Caco-2 (cell line): ENCODE measurements around the gene ZNF814. TPM values are rescaled to one million over a fixed set of nuclear protein-coding genes. Genes with fewer than 3 reads are reported as not detected.
"Not testable (repeated sequence)": the region's sequence is repeated elsewhere in the genome, so short reads cannot be mapped to it uniquely, and the experiment has no call there.

ENCODE experiments used
- BruUV-seq: library from RNA; stranded (reverse); fragments of 400-500 nt; replicated peaks from 2 replicates; lab custom pipeline; 2021; lab: Mats Ljungman, UMichigan
- CTCF ChIA-PET: fragments of 300-600 bp; sonication (Branson Sonifier 250); formaldehyde crosslinking; loops from one replicate; lab custom pipeline; 2022; ENCODE audit warnings: antibody characterized with exemption; lab: Charles Lee
- POLR2A ChIA-PET: fragments of 300-600 bp; sonication (Branson Sonifier 250); formaldehyde crosslinking; loops from one replicate; lab custom pipeline; 2022; ENCODE audit warnings: antibody characterized with exemption; lab: Charles Lee
- DNase-seq, 2 experiments: peaks; one replicate each; pipeline versions ENCODE4 v3.0.0 to v3.0.0-alpha.2; 2020 to 2022
- H3K27me3 ChIP-seq: replicated peaks from 2 replicates; pipeline ENCODE4 v1.6.0; 2011; ENCODE audit warnings: low read length; ENCODE audit not compliant: control insufficient read depth, insufficient read depth
- H3K36me3 ChIP-seq: 2 replicates; pipeline ENCODE4 v1.5.1; 2011; ENCODE audit warnings: low read length; ENCODE audit not compliant: control insufficient read depth, insufficient read depth
- H3K4me1 ChIP-seq: fragments of 250-450 bp; sonication (Bioruptor Pico); 2 replicates; pipeline ENCODE4 v1.5.1; 2020; ENCODE audit warnings: mild to moderate bottlenecking
- H3K4me3 ChIP-seq: 2 replicates; pipeline ENCODE4 v1.5.1; 2011; ENCODE audit warnings: low read depth, mild to moderate bottlenecking, control low read depth, low read length
- H3K9me3 ChIP-seq: fragments of 250-450 bp; sonication (Bioruptor Pico); 2 replicates; pipeline ENCODE4 v1.5.1; 2020; ENCODE audit warnings: mild to moderate bottlenecking, moderate library complexity
- H3K27ac Mint-ChIP-seq: one replicate; pipeline ENCODE4 v1.8.0; 2022; ENCODE audit warnings: mixed read lengths; ENCODE audit not compliant: unreplicated experiment
- H3K27me3 Mint-ChIP-seq: one replicate; pipeline ENCODE4 v1.8.0; 2022; ENCODE audit warnings: mixed read lengths; ENCODE audit not compliant: insufficient read depth, unreplicated experiment
- H3K36me3 Mint-ChIP-seq: one replicate; pipeline ENCODE4 v1.8.0; 2022; ENCODE audit warnings: mild to moderate bottlenecking, mixed read lengths; ENCODE audit not compliant: insufficient read depth, unreplicated experiment
- H3K4me1 Mint-ChIP-seq: one replicate; pipeline ENCODE4 v1.8.0; 2022; ENCODE audit warnings: low read depth, mixed read lengths; ENCODE audit not compliant: unreplicated experiment
- H3K4me3 Mint-ChIP-seq: one replicate; pipeline ENCODE4 v1.8.0; 2022; ENCODE audit warnings: mild to moderate bottlenecking, moderate library complexity, mixed read lengths; ENCODE audit not compliant: unreplicated experiment
- H3K9me3 Mint-ChIP-seq: one replicate; pipeline ENCODE4 v1.8.0; 2022; ENCODE audit warnings: mixed read lengths; ENCODE audit not compliant: unreplicated experiment
- intact Hi-C: fragments of 100-400 bp; cut with micrococcal nuclease; formaldehyde crosslinking; loops from one replicate; pipeline ENCODE4 v1.10.0; 2022; ENCODE audit not compliant: unreplicated experiment
- total RNA-seq: library from RNA; stranded (reverse); gene quantifications from 2 replicates; pipeline ENCODE4 v1.2.3, GENCODE V29; 2022
- TF ChIP-seq, protein P1 (sequence below), 2 experiments: fragments of 200-600 bp in 1 of 2; IDR thresholded peaks; 1 replicate in 1 of 2; 2 replicates in 1 of 2; pipeline versions ENCODE4 v1.5.1 to v1.8.0; 2011 to 2022; ENCODE audit warnings: antibody characterized with exemption in 1 of 2, control low read depth in 1 of 2, inconsistent platforms in 1 of 2, low read depth in 1 of 2, low read length in 1 of 2, mild to moderate bottlenecking in 1 of 2, moderate library complexity in 1 of 2; ENCODE audit not compliant: insufficient read depth in 1 of 2, severe bottlenecking in 1 of 2, unreplicated experiment in 1 of 2

Gene ZNF814
- total RNA-seq, 1 experiment from 2014 or later, result 8.3 TPM

DNA sequence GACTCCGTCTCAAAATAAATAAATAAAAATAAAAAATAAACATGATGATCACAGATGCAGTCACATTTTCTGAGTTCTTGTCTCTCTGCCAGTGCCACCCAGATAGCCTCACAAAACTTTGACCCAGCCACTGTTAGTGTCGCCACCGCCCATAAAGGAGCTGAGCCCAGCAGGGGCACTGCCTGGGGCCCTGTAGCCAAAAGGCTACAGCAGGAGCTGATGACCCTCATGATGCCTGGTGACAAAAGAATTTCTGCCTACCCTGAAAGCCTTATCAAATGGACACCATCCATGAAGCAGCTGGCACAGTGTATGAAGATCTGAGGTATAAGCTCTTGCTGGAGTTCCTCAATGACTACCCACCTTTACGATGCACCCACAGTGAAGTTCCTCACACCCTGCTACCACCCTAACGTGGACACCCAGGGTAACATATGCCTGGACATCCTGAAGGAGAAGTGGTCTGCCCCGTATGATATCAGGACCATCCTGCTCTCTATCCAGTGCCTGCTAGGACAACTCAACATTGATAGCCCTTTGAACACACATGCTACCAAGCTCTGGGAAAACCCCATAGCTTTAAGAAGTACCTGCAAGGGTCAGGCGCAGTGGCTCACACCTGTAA, 20.9 kb downstream of the ZNF814 start:
- Mint-ChIP-seq H3K36me3 (peaks cover 100% of the 10 kb centered on the region), H3K4me1 (no peaks in the 10 kb centered on the region), H3K4me3 (peak overlapping the region; percentile 37), H3K27me3 (no peaks in the 10 kb centered on the region), H3K9me3 (no peaks in the 10 kb centered on the region), H3K27ac (no peak overlapping the region)
- TF ChIP-seq, protein P1, sequence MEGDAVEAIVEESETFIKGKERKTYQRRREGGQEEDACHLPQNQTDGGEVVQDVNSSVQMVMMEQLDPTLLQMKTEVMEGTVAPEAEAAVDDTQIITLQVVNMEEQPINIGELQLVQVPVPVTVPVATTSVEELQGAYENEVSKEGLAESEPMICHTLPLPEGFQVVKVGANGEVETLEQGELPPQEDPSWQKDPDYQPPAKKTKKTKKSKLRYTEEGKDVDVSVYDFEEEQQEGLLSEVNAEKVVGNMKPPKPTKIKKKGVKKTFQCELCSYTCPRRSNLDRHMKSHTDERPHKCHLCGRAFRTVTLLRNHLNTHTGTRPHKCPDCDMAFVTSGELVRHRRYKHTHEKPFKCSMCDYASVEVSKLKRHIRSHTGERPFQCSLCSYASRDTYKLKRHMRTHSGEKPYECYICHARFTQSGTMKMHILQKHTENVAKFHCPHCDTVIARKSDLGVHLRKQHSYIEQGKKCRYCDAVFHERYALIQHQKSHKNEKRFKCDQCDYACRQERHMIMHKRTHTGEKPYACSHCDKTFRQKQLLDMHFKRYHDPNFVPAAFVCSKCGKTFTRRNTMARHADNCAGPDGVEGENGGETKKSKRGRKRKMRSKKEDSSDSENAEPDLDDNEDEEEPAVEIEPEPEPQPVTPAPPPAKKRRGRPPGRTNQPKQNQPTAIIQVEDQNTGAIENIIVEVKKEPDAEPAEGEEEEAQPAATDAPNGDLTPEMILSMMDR (IDR thresholded peaks at IDR 0.05; ENCODE audit: insufficient read depth in 1 of 2, low read depth in 1 of 2, low read length in 1 of 2, severe bottlenecking in 1 of 2, unreplicated experiment in 1 of 2), result no peak
- peaks cover 45% of the 10 kb centered on the region for H3K9me3 ChIP-seq
- DNase-seq, result no peak
- ChIA-PET POLR2A (no interaction called here), CTCF (no interaction called here)
- no peaks in the 10 kb centered on the region for H3K4me1 ChIP-seq
- BruUV-seq, result no TSS peak
- peaks cover 9% of the 10 kb centered on the region for H3K36me3 ChIP-seq
- no peak overlapping the region for H3K4me3 ChIP-seq
- H3K27me3 ChIP-seq, result no peaks in the 10 kb centered on the region
- intact Hi-C loops, result no loop called here

- BruUV-seq, DNase-seq, H3K4me1 ChIP-seq, CTCF ChIA-PET, POLR2A ChIA-PET, H3K9me3 Mint-ChIP-seq, H3K9me3 ChIP-seq, H3K4me3 Mint-ChIP-seq, H3K27ac Mint-ChIP-seq, H3K27me3 Mint-ChIP-seq, H3K4me1 Mint-ChIP-seq, H3K36me3 ChIP-seq, H3K27me3 ChIP-seq, intact Hi-C loops, H3K4me3 ChIP-seq: not testable (repeated sequence)
- H3K36me3 Mint-ChIP-seq, result peaks cover 96% of the 10 kb centered on the region
Measured at GRCh38 chr19:57862351-57862750, 26.5 kb downstream of the ZNF814 start.

DNA sequence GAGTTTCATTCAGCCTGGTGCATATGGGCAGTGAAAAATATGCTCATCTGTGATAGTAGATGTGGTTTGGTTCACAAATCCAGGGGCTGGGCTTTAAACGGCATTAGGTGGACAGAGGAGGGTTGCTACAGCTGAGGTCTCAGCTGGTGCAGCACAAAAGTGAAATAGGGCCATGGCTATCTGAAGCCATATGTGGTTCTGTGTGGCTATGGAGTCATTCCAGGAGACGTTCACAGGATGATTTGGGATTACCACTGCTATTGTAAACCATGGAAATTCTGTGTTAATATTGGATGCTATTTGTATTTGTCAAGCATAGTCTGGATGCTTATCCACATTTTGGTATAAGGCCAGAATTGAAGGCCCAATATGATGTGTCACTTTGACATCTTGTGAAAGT, 34.7 kb downstream of the ZNF814 start:
- H3K27me3 ChIP-seq, H3K4me3 Mint-ChIP-seq, H3K27me3 Mint-ChIP-seq, H3K27ac Mint-ChIP-seq, H3K4me3 ChIP-seq, H3K36me3 ChIP-seq, H3K9me3 Mint-ChIP-seq, BruUV-seq, H3K9me3 ChIP-seq, DNase-seq, CTCF ChIA-PET, intact Hi-C loops: not testable (repeated sequence)
- H3K4me1 ChIP-seq, result peaks cover 12% of the 10 kb centered on the region
- POLR2A ChIA-PET, result interaction anchor here (0.6 kb wide), 1 partner anchor 8 kb away, joined by 3 read pairs; no protein-coding TSS in a partner anchor
- Mint-ChIP-seq H3K36me3 (peaks cover 95% of the 10 kb centered on the region), H3K4me1 (peaks cover 17% of the 10 kb centered on the region)

- BruUV-seq, H3K27me3 Mint-ChIP-seq, H3K9me3 ChIP-seq, H3K9me3 Mint-ChIP-seq, H3K27me3 ChIP-seq, intact Hi-C loops, H3K36me3 ChIP-seq, POLR2A ChIA-PET, H3K4me3 ChIP-seq: not testable (repeated sequence)
- peaks cover 88% of the 10 kb centered on the region for H3K36me3 Mint-ChIP-seq
- H3K4me1 ChIP-seq, result peaks cover 12% of the 10 kb centered on the region
- peak overlapping the region; percentile 99 for H3K27ac Mint-ChIP-seq
- peak overlapping the region; percentile 99 for H3K4me3 Mint-ChIP-seq
- peaks cover 17% of the 10 kb centered on the region for H3K4me1 Mint-ChIP-seq
- CTCF ChIA-PET, result interaction anchor here (0.6 kb wide), 1 partner anchor 33 kb away, joined by 4 read pairs; no protein-coding TSS in a partner anchor
- peak; percentile 34 to 49 for DNase-seq
Measured at GRCh38 chr19:57851812-57852603, 36.8 kb downstream of the ZNF814 start.
